Measurements from ENCODE around the gene LCN15.

LCN15 gene

GRCh38 chr9:136742591-136743391 lies 21.5 kb downstream of the LCN15 start, which contains the start of gene LCN10:
Gene LCN10 (minus strand): TSS chr9:136742940. CDS start chr9:136742903, 37 bp downstream.
- no peak for TF ChIP-seq CTCF (IDR thresholded peaks at IDR 0.05; ENCODE audit: insufficient read depth, low read depth, low read length, missing control alignments)
- no peak for DNase-seq (ENCODE audit: low read depth)
- H3K4me3 ChIP-seq (ENCODE audit: low read depth, low read length) = no peak within 1 kb of the TSS

- no peak overlapping the region for H3K4me3 ChIP-seq (ENCODE audit: low read depth, low read length)
- peak; percentile 41 for DNase-seq (ENCODE audit: low read depth)
- no peak for TF ChIP-seq CTCF (IDR thresholded peaks at IDR 0.05; ENCODE audit: insufficient read depth, low read depth, low read length, missing control alignments)
Measured at GRCh38 chr9:136741883-136742571, 22.3 kb downstream of the LCN15 start.

- TF ChIP-seq CTCF (IDR thresholded peaks at IDR 0.05; ENCODE audit: insufficient read depth, low read depth, low read length, missing control alignments) = no peak
- H3K4me3 ChIP-seq (ENCODE audit: low read depth, low read length) = no peak overlapping the region
- DNase-seq (ENCODE audit: low read depth) = no peak
Measured at GRCh38 chr9:136740971-136741882, 23.1 kb downstream of the LCN15 start.

GRCh38 chr9:136740491-136740890 lies 23.8 kb downstream of the LCN15 start:
- no peak overlapping the region for H3K4me3 ChIP-seq (ENCODE audit: low read depth, low read length)
- no peak for DNase-seq (ENCODE audit: low read depth)
- TF ChIP-seq CTCF (IDR thresholded peaks at IDR 0.05; ENCODE audit: insufficient read depth, low read depth, low read length, missing control alignments) = no peak

GRCh38 chr9:136740069-136740468 lies 24.2 kb downstream of the LCN15 start:
- no peak overlapping the region for H3K4me3 ChIP-seq (ENCODE audit: low read depth, low read length)
- no peak for DNase-seq (ENCODE audit: low read depth)
- no peak for TF ChIP-seq CTCF (IDR thresholded peaks at IDR 0.05; ENCODE audit: insufficient read depth, low read depth, low read length, missing control alignments)

- H3K4me3 ChIP-seq (ENCODE audit: low read depth, low read length) = no peak overlapping the region
- DNase-seq (ENCODE audit: low read depth) = no peak
- TF ChIP-seq CTCF (IDR thresholded peaks at IDR 0.05; ENCODE audit: insufficient read depth, low read depth, low read length, missing control alignments) = no peak
Measured at GRCh38 chr9:136739509-136739908, 24.8 kb downstream of the LCN15 start.
